Measurements from ENCODE around the gene CRAT.

CRAT gene

DNA sequence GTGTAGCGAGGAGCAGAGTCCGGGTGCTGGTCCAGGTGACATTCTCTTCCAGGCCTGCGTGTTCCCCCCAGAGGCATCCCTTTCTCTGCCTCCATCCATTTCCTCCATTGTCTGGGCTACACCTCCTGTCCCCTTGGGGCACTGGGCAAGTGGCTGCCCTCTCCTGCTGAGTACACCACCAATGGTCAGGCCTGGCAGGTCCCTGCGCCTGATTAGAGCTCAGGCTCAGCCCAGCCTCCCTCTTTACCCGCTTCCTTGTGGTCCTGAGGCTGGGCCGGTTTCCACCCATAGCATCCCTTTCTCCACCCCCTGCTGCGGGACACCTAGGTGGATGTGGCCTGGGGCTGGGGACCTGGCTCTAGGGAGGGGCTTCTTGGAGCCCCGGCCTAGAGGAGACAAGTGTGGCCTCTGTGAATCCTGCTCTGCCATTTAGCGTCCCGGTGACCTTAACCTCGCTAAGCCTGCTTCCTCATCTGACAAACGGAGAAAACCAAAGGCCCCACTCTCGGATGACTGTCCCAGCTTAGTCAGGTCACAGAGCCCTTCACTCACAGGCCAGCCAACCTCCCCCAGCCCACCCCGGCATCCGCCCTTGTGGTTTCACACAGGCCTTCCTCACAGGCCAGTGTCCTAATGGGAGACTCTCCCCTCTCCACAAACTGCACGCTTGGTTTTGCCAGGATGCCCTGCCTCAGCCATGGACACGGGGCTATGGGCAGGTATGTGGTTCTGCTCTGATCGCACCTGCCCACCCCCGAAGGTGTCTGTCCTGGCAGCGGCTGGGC lies 16.8 kb downstream of the CRAT start:
- no peaks in the 10 kb centered on the region for H3K27me3 Mint-ChIP-seq (ENCODE audit: low read depth, poor library complexity)
- peak overlapping the region; percentile 68 for H3K27ac Mint-ChIP-seq
- DNase-seq: no peak

GRCh38 chr9:129089246-129089645 lies 21.3 kb downstream of the CRAT start:
- H3K9me3 Mint-ChIP-seq: no peaks in the 10 kb centered on the region
- H3K27me3 Mint-ChIP-seq (ENCODE audit: low read depth, poor library complexity): no peaks in the 10 kb centered on the region
- no peak for DNase-seq
- no peak for TF ChIP-seq CTCF (IDR thresholded peaks at IDR 0.05)
- H3K36me3 Mint-ChIP-seq (ENCODE audit: low read depth): peaks cover 14% of the 10 kb centered on the region
- peaks cover 16% of the 10 kb centered on the region for H3K4me1 Mint-ChIP-seq
- H3K27ac Mint-ChIP-seq: no peak overlapping the region
- no peak overlapping the region for H3K4me3 Mint-ChIP-seq

More for the DNA sequence above, 16.8 kb downstream of the CRAT start:
- TF ChIP-seq CTCF (IDR thresholded peaks at IDR 0.05): no peak
- peaks cover 9% of the 10 kb centered on the region for H3K36me3 Mint-ChIP-seq (ENCODE audit: low read depth)
- peaks cover 16% of the 10 kb centered on the region for H3K4me1 Mint-ChIP-seq
- H3K9me3 Mint-ChIP-seq: no peaks in the 10 kb centered on the region
- no peak overlapping the region for H3K4me3 Mint-ChIP-seq

- DNase-seq: no peak
- Mint-ChIP-seq H3K4me1 (peaks cover 27% of the 10 kb centered on the region), H3K27me3 (ENCODE audit: low read depth, poor library complexity) (no peaks in the 10 kb centered on the region), H3K36me3 (ENCODE audit: low read depth) (peaks cover 5% of the 10 kb centered on the region), H3K4me3 (no peak overlapping the region), H3K27ac (no peak overlapping the region), H3K9me3 (no peaks in the 10 kb centered on the region)
- no peak for TF ChIP-seq CTCF (IDR thresholded peaks at IDR 0.05)
Observed at GRCh38 chr9:129084087-129084486, 26.5 kb downstream of the CRAT start.

- Mint-ChIP-seq H3K27me3 (ENCODE audit: low read depth, poor library complexity) (no peaks in the 10 kb centered on the region), H3K36me3 (ENCODE audit: low read depth) (no peaks in the 10 kb centered on the region), H3K4me1 (peaks cover 35% of the 10 kb centered on the region), H3K9me3 (no peaks in the 10 kb centered on the region), H3K27ac (no peak overlapping the region), H3K4me3 (peak overlapping the region; percentile 92)
- no peak for DNase-seq
- no peak for TF ChIP-seq CTCF (IDR thresholded peaks at IDR 0.05)
Observed at GRCh38 chr9:129081388-129081904, 29.1 kb downstream of the CRAT start.

DNA sequence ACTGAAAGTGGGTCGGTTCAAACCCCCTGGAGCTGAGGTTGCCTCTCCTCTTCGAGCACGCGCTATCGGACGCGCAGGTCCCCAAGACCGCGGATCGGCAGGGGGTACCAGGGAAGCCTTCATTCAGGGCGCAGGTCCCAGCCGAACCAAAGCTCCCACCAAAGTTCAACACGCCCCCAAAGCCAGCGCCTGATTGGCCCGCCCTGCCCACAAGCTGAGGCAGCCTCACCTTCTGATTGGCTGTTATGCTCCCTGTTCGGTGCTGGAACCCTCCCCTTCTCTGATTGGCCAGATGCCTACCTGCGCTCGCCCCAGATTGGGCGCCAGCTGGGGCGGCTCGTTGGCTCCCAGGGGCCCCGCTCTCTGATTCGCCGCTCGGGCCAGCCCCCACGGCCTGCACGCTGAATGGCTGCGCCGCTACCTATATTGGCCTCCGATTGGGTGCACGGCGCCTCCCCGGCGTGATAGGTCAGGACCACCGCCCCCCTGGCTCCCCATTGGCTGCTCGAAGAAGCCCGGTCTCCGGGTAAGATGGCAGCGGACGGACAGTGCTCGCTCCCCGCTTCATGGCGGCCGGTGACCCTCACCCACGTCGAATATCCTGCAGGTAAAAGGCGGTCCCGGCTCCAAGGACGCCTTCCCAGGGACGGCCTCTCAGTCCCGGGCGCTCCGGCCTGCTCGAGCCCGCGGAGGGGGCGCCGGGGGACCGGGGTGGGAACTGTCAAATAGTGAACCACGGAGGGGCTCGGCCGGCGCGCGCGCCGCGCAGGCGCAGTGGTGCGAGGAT lies 29.8 kb downstream of the CRAT start, which contains the start of gene DOLPP1:
Gene DOLPP1 (plus strand): TSS at position 511 of the 787 bp plus-strand sequence. CDS start 21 bp downstream, at position 532.
- Mint-ChIP-seq H3K27ac (peak within 1 kb of the TSS; percentile 54), H3K4me1 (peaks cover 35% of the 10 kb centered on the region), H3K9me3 (no peaks in the 10 kb centered on the region), H3K27me3 (ENCODE audit: low read depth, poor library complexity) (no peaks in the 10 kb centered on the region), H3K4me3 (peak within 1 kb of the TSS; percentile 92), H3K36me3 (ENCODE audit: low read depth) (no peaks in the 10 kb centered on the region)
- TF ChIP-seq CTCF (IDR thresholded peaks at IDR 0.05): no peak
- DNase-seq: peak; percentile 97

Data from nephron progenitor cell (in vitro differentiated cells).